ES-I3 (cell line): ENCODE data around the gene TCF25.
"Not testable (repeated sequence)": the region's sequence is repeated elsewhere in the genome, so short reads cannot be mapped to it uniquely, and the experiment has no call there.

Experiments
- H3K36me3 ChIP-seq: 2 replicates; pipeline ENCODE4 v1.6.1; 2013; ENCODE audit warnings: mild to moderate bottlenecking, low read length, control low read depth, moderate library complexity; ENCODE audit not compliant: insufficient read depth
- H3K4me1 ChIP-seq: 2 replicates; pipeline ENCODE4 v1.6.1; 2013; ENCODE audit warnings: mild to moderate bottlenecking, control low read depth, low read length; ENCODE audit not compliant: insufficient read depth
- H3K9ac ChIP-seq: 2 replicates; pipeline ENCODE4 v1.6.1; 2013; ENCODE audit warnings: low read depth, mild to moderate bottlenecking, low read length, moderate library complexity
- H3K9me3 ChIP-seq: 2 replicates; pipeline ENCODE4 v1.6.1; 2013; ENCODE audit warnings: mild to moderate bottlenecking, low read length, moderate library complexity; ENCODE audit not compliant: control insufficient read depth, insufficient read depth

The TCF25 gene

DNA sequence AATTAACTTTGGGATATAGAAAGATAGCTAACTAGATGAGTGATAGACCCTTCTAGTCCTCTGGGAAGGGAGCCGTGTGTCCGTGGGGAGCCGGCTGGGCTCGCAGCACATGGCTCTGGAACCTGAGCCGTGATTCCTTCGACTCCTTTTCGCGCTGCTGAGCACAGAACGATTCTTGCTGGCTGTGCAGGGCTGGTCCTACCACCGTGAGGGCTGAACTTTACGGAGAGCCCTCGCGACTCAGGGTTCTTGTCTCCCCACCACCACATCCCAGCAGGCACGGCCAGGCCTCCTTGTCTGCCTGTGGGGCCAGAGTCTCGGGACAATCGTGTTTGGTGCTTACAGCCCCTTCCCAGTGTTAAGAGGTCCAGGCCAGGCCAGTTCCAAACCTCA is 13.8 kb upstream of the TCF25 start:
- no peaks in the 10 kb centered on the region for H3K9me3 ChIP-seq
- no peak overlapping the region for H3K9ac ChIP-seq
- H3K36me3 ChIP-seq: no peaks in the 10 kb centered on the region
- no peaks in the 10 kb centered on the region; the same call in 1 of the 2 replicates for H3K4me1 ChIP-seq

DNA sequence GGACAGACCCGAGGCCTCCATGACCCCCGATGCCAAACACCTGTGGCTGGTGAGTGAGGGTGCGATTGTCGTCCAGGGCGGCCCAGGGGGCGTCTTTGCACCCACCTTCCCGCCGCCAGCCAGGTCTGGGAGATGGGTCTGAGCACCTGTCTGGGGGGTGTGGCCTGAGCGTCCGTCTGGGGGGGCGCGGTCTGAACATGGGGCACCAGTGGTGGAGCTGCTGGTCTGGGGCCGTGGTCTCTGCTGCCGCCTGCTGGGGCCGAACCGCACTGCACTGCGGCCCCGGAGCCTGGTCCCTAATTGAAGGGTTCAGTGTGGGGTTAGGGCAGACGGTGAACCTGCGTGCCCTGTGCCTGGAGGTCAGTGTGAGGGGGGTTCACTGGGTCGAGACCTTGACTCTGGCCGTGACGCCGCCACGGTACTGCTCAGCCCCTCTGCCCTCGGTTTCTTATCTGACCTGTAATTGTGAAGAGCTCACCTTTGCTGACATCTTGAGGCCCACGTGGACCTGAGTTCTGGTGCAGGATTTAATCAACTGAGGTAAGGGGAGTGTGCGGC is 12.6 kb upstream of the TCF25 start:
- Histone ChIP-seq H3K4me1 (no peaks in the 10 kb centered on the region; the same call in 1 of the 2 replicates), H3K9ac (no peak overlapping the region), H3K36me3 (no peaks in the 10 kb centered on the region)

DNA sequence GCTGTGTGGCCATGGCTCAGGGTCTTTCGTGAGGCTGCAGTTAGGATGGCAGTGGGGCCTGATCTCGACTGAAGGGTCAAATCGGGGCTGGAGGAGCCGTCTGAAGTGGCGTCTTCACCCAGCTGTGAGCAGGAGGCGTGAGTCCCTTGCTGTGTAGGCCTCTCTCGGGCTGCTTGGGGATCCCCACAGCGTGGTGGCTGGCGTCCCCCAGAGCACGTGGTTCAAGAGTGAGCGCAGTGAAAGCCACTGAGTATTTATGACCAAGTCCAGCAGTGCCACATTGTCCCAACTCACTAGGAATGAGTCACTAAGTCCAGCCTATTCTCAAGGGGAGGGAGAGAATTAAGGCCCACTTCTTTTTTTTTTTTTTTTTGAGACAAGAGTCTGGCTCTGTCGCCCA is 11.7 kb upstream of the TCF25 start:
- H3K4me1 ChIP-seq: no peaks in the 10 kb centered on the region; the same call in 1 of the 2 replicates
- H3K36me3 ChIP-seq: no peaks in the 10 kb centered on the region
- no peak overlapping the region for H3K9ac ChIP-seq
- no peaks in the 10 kb centered on the region for H3K9me3 ChIP-seq

More for the DNA sequence above, 12.6 kb upstream of the TCF25 start:
- H3K9me3 ChIP-seq: no peaks in the 10 kb centered on the region

DNA sequence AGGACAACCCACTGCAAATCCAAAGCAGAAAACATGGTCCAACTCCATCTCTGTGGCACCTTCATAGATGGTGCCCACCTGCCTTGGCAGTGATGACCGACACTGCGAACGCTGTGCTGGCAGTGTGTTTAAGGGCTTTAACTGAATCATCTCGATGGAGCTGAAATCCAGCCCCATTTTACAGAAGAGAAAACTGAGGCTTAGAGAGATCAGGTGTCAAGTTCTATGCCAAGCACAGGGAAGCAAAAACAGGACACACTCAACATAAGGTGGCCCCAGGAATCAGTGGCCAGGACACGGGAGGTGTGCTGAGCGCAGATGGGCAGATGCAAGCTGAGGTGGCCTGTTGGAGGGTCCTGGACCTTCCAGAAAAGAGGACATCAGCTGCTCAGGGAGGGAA is 10.7 kb upstream of the TCF25 start:
- Histone ChIP-seq H3K9me3 (no peaks in the 10 kb centered on the region), H3K9ac (no peak overlapping the region), H3K36me3 (no peaks in the 10 kb centered on the region), H3K4me1 (no peaks in the 10 kb centered on the region; the same call in 1 of the 2 replicates)

- H3K9ac ChIP-seq: no peak overlapping the region
- no peaks in the 10 kb centered on the region; the same call in 1 of the 2 replicates for H3K4me1 ChIP-seq
- H3K36me3 ChIP-seq: no peaks in the 10 kb centered on the region
- peaks cover 6% of the 10 kb centered on the region for H3K9me3 ChIP-seq
Measured at GRCh38 chr16:89863741-89864526, 9.5 kb upstream of the TCF25 start.

- H3K9me3 ChIP-seq: peaks cover 6% of the 10 kb centered on the region
- no peaks in the 10 kb centered on the region; the same call in 1 of the 2 replicates for H3K36me3 ChIP-seq
- no peak overlapping the region for H3K9ac ChIP-seq
- H3K4me1 ChIP-seq: no peaks in the 10 kb centered on the region; the same call in 1 of the 2 replicates
Measured at GRCh38 chr16:89864527-89864820, 8.9 kb upstream of the TCF25 start.

DNA sequence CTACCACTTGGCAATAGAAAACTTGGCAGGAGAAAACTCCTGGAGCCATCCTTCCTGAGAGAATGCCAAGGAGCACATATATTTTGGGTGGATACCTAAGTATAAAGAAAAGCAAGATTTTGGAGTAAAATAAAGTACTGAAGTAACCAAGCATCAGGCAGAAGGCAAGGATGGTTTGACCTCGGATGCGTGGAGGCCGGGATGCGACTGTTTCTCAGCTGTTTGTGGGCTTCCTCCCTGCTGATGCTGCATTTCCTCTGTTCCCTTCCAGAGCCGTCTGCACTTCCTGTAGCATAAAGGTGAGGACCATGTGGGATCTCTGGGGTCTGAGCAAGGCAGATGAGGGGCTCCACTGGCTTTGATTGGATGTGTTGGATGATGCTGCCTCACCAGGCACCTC is 5.5 kb upstream of the TCF25 start:
- Histone ChIP-seq H3K9me3 (peaks cover 6% of the 10 kb centered on the region), H3K9ac (no peak overlapping the region), H3K4me1 (no peaks in the 10 kb centered on the region; the same call in 1 of the 2 replicates), H3K36me3 (no peaks in the 10 kb centered on the region; the same call in 1 of the 2 replicates)

GRCh38 chr16:89869911-89870310 is 3.5 kb upstream of the TCF25 start:
- Histone ChIP-seq H3K9me3 (peaks cover 6% of the 10 kb centered on the region), H3K4me1 (no peaks in the 10 kb centered on the region), H3K36me3 (no peaks in the 10 kb centered on the region; the same call in 1 of the 2 replicates), H3K9ac (no peak overlapping the region)

GRCh38 chr16:89870440-89870839 is 3.0 kb upstream of the TCF25 start:
- H3K36me3 ChIP-seq: no peaks in the 10 kb centered on the region; the same call in 1 of the 2 replicates
- no peak overlapping the region for H3K9ac ChIP-seq
- no peaks in the 10 kb centered on the region for H3K4me1 ChIP-seq
- H3K9me3 ChIP-seq: peaks cover 9% of the 10 kb centered on the region

GRCh38 chr16:89871895-89872294 is 1.5 kb upstream of the TCF25 start:
- H3K9ac ChIP-seq: no peak overlapping the region
- H3K4me1 ChIP-seq: no peaks in the 10 kb centered on the region
- H3K9me3 ChIP-seq: peaks cover 9% of the 10 kb centered on the region
- H3K36me3 ChIP-seq: peaks cover 4% of the 10 kb centered on the region

- Histone ChIP-seq H3K36me3 (peaks cover 4% of the 10 kb centered on the region), H3K9me3 (0 out of 2 replicates have a peak, but pooled peaks cover 3% of the 10 kb centered on the region), H3K9ac (peak overlapping the region; percentile 99), H3K4me1 (no peaks in the 10 kb centered on the region)
Measured at GRCh38 chr16:89873972-89874689, 739 bp downstream of the TCF25 start.

- not testable (repeated sequence) for H3K9ac ChIP-seq, H3K4me1 ChIP-seq, H3K9me3 ChIP-seq
- peaks cover 13% of the 10 kb centered on the region for H3K36me3 ChIP-seq
Measured at GRCh38 chr16:89879123-89879522, 5.7 kb downstream of the TCF25 start.

DNA sequence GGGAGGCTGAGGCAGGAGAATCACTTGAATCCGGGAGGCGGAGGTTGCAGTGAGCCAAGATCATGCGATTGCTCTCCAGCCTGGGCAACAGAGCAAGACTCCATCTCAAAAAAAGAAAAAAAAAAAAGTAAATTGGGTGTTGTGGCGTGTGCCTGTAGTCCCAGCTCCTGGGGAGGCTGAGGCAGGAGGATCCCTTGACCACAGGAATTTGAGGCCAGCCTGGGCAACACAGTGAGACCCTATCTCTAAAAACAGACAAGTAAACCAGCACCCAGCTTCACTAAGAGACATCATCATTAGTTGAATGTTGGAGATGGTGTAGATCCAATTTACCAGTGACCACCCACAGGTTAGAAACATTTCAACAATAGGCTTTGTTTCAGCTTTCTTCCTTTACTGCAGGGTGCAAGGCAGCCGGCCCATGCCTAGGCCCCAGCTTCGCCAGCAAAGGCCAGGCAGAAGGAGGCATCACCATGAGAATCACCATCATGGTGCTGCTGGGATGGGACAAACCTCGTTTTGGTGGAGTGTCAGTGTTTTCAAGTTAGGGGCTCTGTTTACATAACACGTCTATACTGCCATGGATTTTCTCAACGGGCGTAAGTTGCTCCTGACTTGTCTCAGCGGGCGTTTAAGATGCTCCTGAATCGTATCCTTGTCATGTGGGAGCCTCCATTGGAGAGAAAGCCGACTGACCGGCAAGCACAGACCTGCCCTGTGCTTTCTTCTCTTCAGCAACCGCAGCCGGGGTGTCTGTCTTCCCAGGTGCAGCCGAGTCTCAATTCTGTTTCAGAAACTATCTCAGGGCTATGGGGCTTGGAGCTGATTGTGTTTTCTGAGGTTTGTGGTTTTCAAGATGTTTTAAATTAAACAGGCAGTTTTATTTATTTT is 7.3 kb downstream of the TCF25 start:
- Histone ChIP-seq H3K4me1 (no peaks in the 10 kb centered on the region), H3K9ac (no peak overlapping the region), H3K9me3 (no peaks in the 10 kb centered on the region), H3K36me3 (peaks cover 12% of the 10 kb centered on the region)

- Histone ChIP-seq H3K9me3 (no peaks in the 10 kb centered on the region), H3K36me3 (peaks cover 8% of the 10 kb centered on the region), H3K9ac (no peak overlapping the region), H3K4me1 (no peaks in the 10 kb centered on the region)
Measured at GRCh38 chr16:89881368-89881730, 8.0 kb downstream of the TCF25 start.
